Measurements from ENCODE around the gene IDH3A. TPM values are rescaled to one million over a fixed set of nuclear protein-coding genes. Genes with fewer than 3 reads are reported as not detected.

The IDH3A gene
- total RNA-seq, 1 experiment from 2014 or later, result 87.1 TPM

GRCh38 chr15:78201281-78202190 is 52.4 kb downstream of the IDH3A start:
- no peak for DNase-seq (ENCODE audit: low read depth)

GRCh38 chr15:78203346-78204225 is 54.4 kb downstream of the IDH3A start:
- no peak for DNase-seq (ENCODE audit: low read depth)

GRCh38 chr15:78204351-78205309 is 55.5 kb downstream of the IDH3A start:
- DNase-seq (ENCODE audit: low read depth), result peak; percentile 83

GRCh38 chr15:78205337-78205736 is 56.2 kb downstream of the IDH3A start:
- no peak for DNase-seq (ENCODE audit: low read depth)

GRCh38 chr15:78205856-78206255 is 56.7 kb downstream of the IDH3A start:
- DNase-seq (ENCODE audit: low read depth), result no peak

GRCh38 chr15:78206326-78207109 is 57.4 kb downstream of the IDH3A start:
- DNase-seq (ENCODE audit: low read depth), result peak; percentile 50

- no peak for DNase-seq (ENCODE audit: low read depth)
These were observed 57.9 kb downstream of the IDH3A start for GRCh38 chr15:78207110-78207458.

- DNase-seq (ENCODE audit: low read depth), result no peak
These were observed 58.6 kb downstream of the IDH3A start for GRCh38 chr15:78207641-78208340.

- DNase-seq (ENCODE audit: low read depth), result no peak
These were observed 59.2 kb downstream of the IDH3A start for GRCh38 chr15:78208341-78208844.

GRCh38 chr15:78208887-78209645 is 59.9 kb downstream of the IDH3A start:
- no peak for DNase-seq (ENCODE audit: low read depth)

GRCh38 chr15:78209646-78210348 is 60.6 kb downstream of the IDH3A start:
- DNase-seq (ENCODE audit: low read depth), result no peak

GRCh38 chr15:78210349-78210717 is 61.2 kb downstream of the IDH3A start:
- no peak for DNase-seq (ENCODE audit: low read depth)

- DNase-seq (ENCODE audit: low read depth), result no peak
These were observed 62.2 kb downstream of the IDH3A start for GRCh38 chr15:78211189-78211921.

GRCh38 chr15:78212008-78212407 is 62.8 kb downstream of the IDH3A start:
- peak; percentile 19 for DNase-seq (ENCODE audit: low read depth)

- DNase-seq (ENCODE audit: low read depth), result peak; percentile 90
These were observed 63.6 kb downstream of the IDH3A start for GRCh38 chr15:78212546-78213424.

- DNase-seq (ENCODE audit: low read depth), result no peak
These were observed 64.2 kb downstream of the IDH3A start for GRCh38 chr15:78213425-78213750.

GRCh38 chr15:78213956-78214355 is 64.8 kb downstream of the IDH3A start:
- DNase-seq (ENCODE audit: low read depth), result no peak
